GM12874 (cell line): ENCODE results near the gene TRIM28.

Experiments used
- CTCF ChIP-seq: IDR thresholded peaks from 2 replicates; pipeline ENCODE4 v1.5.1; 2011; ENCODE audit warnings: low read depth, mild to moderate bottlenecking, control low read depth, low read length, moderate library complexity; ENCODE audit not compliant: insufficient read depth

Gene TRIM28

GRCh38 chr19:58586133-58586765, 42.4 kb downstream of the TRIM28 start:
- no peak for TF ChIP-seq CTCF
